Measurements from ENCODE around the gene ENDOD1.

GRCh38 chr11:95121698-95122097 lies 32.1 kb downstream of the ENDOD1 start:
- TF ChIP-seq EZH2 (IDR thresholded peaks at IDR 0.05): no peak
- TF ChIP-seq, protein P1, sequence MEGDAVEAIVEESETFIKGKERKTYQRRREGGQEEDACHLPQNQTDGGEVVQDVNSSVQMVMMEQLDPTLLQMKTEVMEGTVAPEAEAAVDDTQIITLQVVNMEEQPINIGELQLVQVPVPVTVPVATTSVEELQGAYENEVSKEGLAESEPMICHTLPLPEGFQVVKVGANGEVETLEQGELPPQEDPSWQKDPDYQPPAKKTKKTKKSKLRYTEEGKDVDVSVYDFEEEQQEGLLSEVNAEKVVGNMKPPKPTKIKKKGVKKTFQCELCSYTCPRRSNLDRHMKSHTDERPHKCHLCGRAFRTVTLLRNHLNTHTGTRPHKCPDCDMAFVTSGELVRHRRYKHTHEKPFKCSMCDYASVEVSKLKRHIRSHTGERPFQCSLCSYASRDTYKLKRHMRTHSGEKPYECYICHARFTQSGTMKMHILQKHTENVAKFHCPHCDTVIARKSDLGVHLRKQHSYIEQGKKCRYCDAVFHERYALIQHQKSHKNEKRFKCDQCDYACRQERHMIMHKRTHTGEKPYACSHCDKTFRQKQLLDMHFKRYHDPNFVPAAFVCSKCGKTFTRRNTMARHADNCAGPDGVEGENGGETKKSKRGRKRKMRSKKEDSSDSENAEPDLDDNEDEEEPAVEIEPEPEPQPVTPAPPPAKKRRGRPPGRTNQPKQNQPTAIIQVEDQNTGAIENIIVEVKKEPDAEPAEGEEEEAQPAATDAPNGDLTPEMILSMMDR (IDR thresholded peaks at IDR 0.05): no peak
